Sigmoid colon (tissue), 7 donors: ENCODE measurements around the gene DBNDD1. TPM values are rescaled to one million over a fixed set of nuclear protein-coding genes. Genes with fewer than 3 reads are reported as not detected.

Experiments used
- DNase-seq: peaks from one replicate; pipeline ENCODE4 v3.0.0-alpha.2; 2019
- H3K27ac ChIP-seq, 4 donors: fragments of 200-600 bp; sonication (generic); one replicate each; pipeline ENCODE4 v1.5.1; 2016 to 2019; ENCODE audit warnings: mild to moderate bottlenecking in 1 of 4
- H3K27me3 ChIP-seq, 3 donors: fragments of 200-600 bp; sonication (generic); one replicate each; pipeline ENCODE4 v1.5.1; 2019; ENCODE audit warnings: mild to moderate bottlenecking in 1 of 3
- H3K36me3 ChIP-seq, 4 donors: fragments of 200-600 bp; sonication (generic); one replicate each; pipeline ENCODE4 v1.5.1; 2016 to 2019
- H3K4me1 ChIP-seq, 4 donors: fragments of 200-600 bp; sonication (generic); one replicate each; pipeline ENCODE4 v1.5.1; 2017 to 2019
- H3K4me3 ChIP-seq, 4 donors: fragments of 200-600 bp; sonication (generic); one replicate each; pipeline ENCODE4 v1.5.1; 2017 to 2019; ENCODE audit warnings: mild to moderate bottlenecking in 2 of 4, moderate library complexity in 1 of 4
- H3K9me3 ChIP-seq, 4 donors: fragments of 200-600 bp in 3 of 4; sonication (generic) in 3 of 4; one replicate each; pipeline versions ENCODE4 v1.5.1 to v1.6.1; 2013 to 2019
- EP300 ChIP-seq, 4 donors: sonication (generic); formaldehyde crosslinking; IDR thresholded peaks; one replicate each; pipeline ENCODE4 v1.6.1; 2017; ENCODE audit warnings: antibody characterized with exemption in 4 of 4
- POLR2A ChIP-seq, 2 donors: fragments of 450-650 bp; IDR thresholded peaks; one replicate each; pipeline ENCODE4 v1.6.1; 2016; ENCODE audit warnings: antibody characterized with exemption in 2 of 2, mild to moderate bottlenecking in 2 of 2, moderate library complexity in 2 of 2
- POLR2AphosphoS5 ChIP-seq, 4 donors: sonication (generic); formaldehyde crosslinking; IDR thresholded peaks; one replicate each; pipeline ENCODE4 v1.6.1; 2017; ENCODE audit warnings: antibody characterized with exemption in 4 of 4
- WGBS, 2 donors: extraction: QIAGEN DNeasy Blood & Tissue Kit; methylation state at CpG; one replicate each; pipeline ENCODE4 v1.1.7; 2013; 5-methylcytosine and 5-hydroxymethylcytosine counted together
- intact Hi-C: fragments of 100-400 bp; cut with DNase I; formaldehyde crosslinking; loops from one replicate; pipeline ENCODE4 v1.15.1; 2023
- polyA plus RNA-seq, 3 donors: library from polyadenylated mRNA; stranded (reverse); fragments of 200-250 nt; gene quantifications; one replicate each; pipeline ENCODE4 v1.2.3, GENCODE V29; 2013
- total RNA-seq, 4 donors: library from RNA; depleted of rRNA; stranded (reverse); fragments of >200 nt; gene quantifications; one replicate each; pipeline ENCODE4 v1.1.0, GENCODE V29; 2016
- TF ChIP-seq, protein P1 (sequence below), 4 experiments: fragments of 450-650 bp in 3 of 4; fragments of 200-600 bp in 1 of 4; IDR thresholded peaks; one replicate each; pipeline ENCODE4 v1.5.1; 2016 to 2019; ENCODE audit warnings: antibody characterized with exemption in 4 of 4, mild to moderate bottlenecking in 3 of 4, moderate library complexity in 2 of 4
- donor health status: healthy with polysubstance abuse.
- donor health status: Bipolar disorder and iron deficiency.
- donor health status: healthy.

The DBNDD1 gene
- total and polyA plus RNA-seq, 7 donors = 1.4 to 5.0 (median 3.3) TPM; not detected in 1

DNA sequence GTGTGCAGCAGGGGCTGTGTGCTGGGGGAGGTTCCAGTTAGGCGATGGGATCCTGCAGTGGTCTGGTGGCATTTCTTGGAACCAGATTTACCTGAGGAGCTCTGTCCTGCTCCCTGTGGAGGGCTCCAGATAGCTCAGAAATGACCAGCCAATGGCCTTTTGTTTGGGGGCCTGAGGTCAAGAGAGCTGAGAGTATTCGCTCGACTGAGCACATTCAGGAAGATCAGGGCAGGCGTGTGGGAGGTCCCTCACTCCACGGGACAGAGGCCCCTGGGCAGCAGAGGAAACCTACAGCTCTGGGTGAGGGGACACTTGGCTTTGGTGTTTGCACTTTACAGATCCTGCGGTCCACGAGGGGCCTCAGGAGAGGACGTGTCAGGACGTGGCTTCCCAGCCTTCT is 52.5 kb downstream of the DBNDD1 start:
- no peak for DNase-seq
- intact Hi-C loops = no loop called here
- Histone ChIP-seq H3K4me3 (no peak overlapping the region), H3K27ac (no peak overlapping the region), H3K36me3 (peaks cover 0 to 28% (median 6%) of the 10 kb centered on the region in 4 donors), H3K4me1 (peaks cover 0 to 12% (median 10%) of the 10 kb centered on the region in 4 donors), H3K27me3 (no peaks in the 10 kb centered on the region), H3K9me3 (no peaks in the 10 kb centered on the region)
- TF ChIP-seq POLR2A (IDR thresholded peaks at IDR 0.05) (no peak), POLR2AphosphoS5 (IDR thresholded peaks at IDR 0.05) (no peak), EP300 (IDR thresholded peaks at IDR 0.05) (no peak)
- TF ChIP-seq, protein P1, sequence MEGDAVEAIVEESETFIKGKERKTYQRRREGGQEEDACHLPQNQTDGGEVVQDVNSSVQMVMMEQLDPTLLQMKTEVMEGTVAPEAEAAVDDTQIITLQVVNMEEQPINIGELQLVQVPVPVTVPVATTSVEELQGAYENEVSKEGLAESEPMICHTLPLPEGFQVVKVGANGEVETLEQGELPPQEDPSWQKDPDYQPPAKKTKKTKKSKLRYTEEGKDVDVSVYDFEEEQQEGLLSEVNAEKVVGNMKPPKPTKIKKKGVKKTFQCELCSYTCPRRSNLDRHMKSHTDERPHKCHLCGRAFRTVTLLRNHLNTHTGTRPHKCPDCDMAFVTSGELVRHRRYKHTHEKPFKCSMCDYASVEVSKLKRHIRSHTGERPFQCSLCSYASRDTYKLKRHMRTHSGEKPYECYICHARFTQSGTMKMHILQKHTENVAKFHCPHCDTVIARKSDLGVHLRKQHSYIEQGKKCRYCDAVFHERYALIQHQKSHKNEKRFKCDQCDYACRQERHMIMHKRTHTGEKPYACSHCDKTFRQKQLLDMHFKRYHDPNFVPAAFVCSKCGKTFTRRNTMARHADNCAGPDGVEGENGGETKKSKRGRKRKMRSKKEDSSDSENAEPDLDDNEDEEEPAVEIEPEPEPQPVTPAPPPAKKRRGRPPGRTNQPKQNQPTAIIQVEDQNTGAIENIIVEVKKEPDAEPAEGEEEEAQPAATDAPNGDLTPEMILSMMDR (IDR thresholded peaks at IDR 0.05) = no peak
- WGBS, 2 donors = 87 to 90% methylated on average over 9 of the region's 9 CpGs

DNA sequence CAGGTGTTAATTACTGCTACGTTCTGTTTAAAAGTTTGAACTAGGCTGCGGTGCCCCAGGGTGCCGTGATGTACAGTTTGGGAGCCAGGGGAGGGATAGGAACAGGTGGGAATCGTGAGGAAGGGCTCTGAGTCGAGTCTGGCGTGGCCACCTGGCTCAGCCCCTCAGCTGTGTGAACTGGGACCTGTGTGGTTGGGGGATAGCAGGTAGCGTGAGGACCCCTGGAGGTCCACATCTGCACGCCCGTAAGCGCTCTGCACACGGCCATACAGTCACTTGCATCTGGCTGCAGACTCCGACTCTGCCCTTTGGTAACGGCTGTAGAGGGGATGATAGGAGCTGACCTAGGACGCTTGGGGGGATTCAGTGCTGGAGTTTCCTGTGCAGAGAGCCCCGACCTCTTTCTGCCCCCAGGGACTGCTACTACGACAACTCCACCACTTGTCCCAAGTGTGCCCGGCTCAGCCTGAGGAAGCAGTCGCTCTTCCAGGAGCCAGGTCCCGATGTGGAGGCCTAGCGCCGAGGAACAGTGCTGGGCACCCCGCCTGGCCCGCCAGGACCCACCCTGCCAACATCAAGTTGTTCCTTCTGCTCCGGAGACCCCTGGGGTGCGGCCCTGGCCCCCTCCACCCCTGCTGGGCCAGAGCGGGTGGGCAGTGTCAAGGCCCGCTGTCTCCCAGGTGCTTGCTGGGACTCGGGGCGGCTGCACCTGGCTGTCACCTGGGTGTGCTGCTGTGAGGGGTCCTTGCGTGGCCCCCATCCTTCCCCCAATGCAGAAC is 53.6 kb downstream of the DBNDD1 start:
- no peaks in the 10 kb centered on the region for H3K27me3 ChIP-seq
- TF ChIP-seq EP300 (IDR thresholded peaks at IDR 0.05) = no peak
- no peak for TF ChIP-seq POLR2A (IDR thresholded peaks at IDR 0.05)
- TF ChIP-seq, protein P1 (IDR thresholded peaks at IDR 0.05) = no peak
- no peak for TF ChIP-seq POLR2AphosphoS5 (IDR thresholded peaks at IDR 0.05)
- no peak for DNase-seq

DNA sequence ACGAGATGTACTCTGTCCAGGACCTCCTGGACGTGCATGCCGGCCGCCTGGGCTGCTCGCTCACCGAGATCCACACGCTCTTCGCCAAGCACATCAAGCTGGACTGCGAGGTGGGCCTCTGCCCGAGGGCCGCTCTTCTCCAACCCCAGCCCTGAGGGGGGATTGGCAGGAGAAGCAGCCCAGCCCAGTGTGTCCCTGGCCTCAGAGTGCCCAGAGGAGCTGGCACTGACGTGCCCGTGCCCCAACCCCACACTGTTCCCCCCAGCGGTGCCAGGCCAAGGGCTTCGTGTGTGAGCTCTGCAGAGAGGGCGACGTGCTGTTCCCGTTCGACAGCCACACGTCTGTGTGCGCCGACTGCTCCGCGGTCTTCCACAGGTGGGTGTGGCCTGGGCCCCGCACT is 55.1 kb downstream of the DBNDD1 start:
- no peaks in the 10 kb centered on the region for H3K27me3 ChIP-seq
- TF ChIP-seq POLR2A (IDR thresholded peaks at IDR 0.05) (no peak), POLR2AphosphoS5 (IDR thresholded peaks at IDR 0.05) (no peak), EP300 (IDR thresholded peaks at IDR 0.05) (no peak)
- TF ChIP-seq, protein P1 (IDR thresholded peaks at IDR 0.05) = no peak
- no peaks in the 10 kb centered on the region for H3K4me1 ChIP-seq
- H3K36me3 ChIP-seq = peaks cover 0 to 52% (median 10%) of the 10 kb centered on the region in 4 donors
- no peak for DNase-seq
- intact Hi-C loops = no loop called here
- H3K27ac ChIP-seq = no peak overlapping the region
- H3K9me3 ChIP-seq = no peaks in the 10 kb centered on the region
- 93% methylated on average over 25 of the region's 25 CpGs for WGBS, 2 donors
- H3K4me3 ChIP-seq = no peak overlapping the region

More for the DNA sequence above, 53.6 kb downstream of the DBNDD1 start:
- peaks cover 0 to 39% (median 7%) of the 10 kb centered on the region in 4 donors for H3K36me3 ChIP-seq
- no peaks in the 10 kb centered on the region for H3K9me3 ChIP-seq
- intact Hi-C loops = no loop called here
- peaks cover 0 to 1% (median 0%) of the 10 kb centered on the region in 4 donors for H3K4me1 ChIP-seq
- no peak overlapping the region for H3K27ac ChIP-seq
- WGBS, 2 donors = 92% methylated on average over 30 of the region's 30 CpGs
- no peak overlapping the region for H3K4me3 ChIP-seq

DNA sequence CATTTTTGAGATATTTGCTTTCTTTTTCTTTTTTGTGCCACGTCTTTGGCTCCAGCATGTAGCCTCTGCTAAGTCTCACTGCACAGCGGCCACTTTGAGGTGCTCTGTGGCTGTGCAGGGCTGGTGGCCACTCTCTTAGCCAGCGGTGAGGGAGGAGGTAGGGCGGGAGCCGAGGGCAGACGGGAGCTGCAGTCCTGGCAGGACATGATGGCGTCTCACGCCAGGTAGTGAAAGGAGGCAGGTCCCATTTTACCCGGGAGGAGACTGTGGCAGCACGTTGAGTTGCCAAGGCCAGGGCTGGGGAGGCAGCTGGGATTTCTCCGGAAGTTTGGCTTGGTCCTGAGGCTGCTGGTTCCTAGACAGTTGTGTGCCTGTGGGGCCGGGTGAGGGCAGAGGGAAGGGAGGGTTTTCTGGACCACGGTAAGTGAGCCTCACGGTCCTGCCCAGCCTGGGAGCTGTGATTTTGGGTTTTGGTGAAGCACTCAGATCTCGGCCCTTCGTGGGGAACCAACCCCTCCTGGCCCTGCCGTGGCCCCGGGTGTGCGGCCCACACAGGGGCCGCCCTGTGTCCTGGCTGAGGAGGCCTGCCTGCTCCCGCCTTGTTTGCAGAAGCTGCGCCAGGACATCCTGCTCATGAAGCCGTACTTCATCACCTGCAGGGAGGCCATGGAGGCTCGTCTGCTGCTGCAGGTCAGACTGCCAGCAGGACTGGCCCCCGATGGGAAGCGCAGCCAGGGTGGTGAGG is 56.3 kb downstream of the DBNDD1 start:
- Histone ChIP-seq H3K27ac (no peak overlapping the region), H3K9me3 (no peaks in the 10 kb centered on the region), H3K4me3 (no peak overlapping the region), H3K27me3 (no peaks in the 10 kb centered on the region), H3K36me3 (peaks cover 0 to 65% (median 14%) of the 10 kb centered on the region in 4 donors), H3K4me1 (no peaks in the 10 kb centered on the region)
- intact Hi-C loops = no loop called here
- TF ChIP-seq EP300 (IDR thresholded peaks at IDR 0.05) (no peak), POLR2A (IDR thresholded peaks at IDR 0.05) (no peak), POLR2AphosphoS5 (IDR thresholded peaks at IDR 0.05) (no peak)
- TF ChIP-seq, protein P1 (IDR thresholded peaks at IDR 0.05) = no peak
- WGBS, 2 donors = 87 to 88% methylated on average over 26 of the region's 26 CpGs
- DNase-seq = no peak
